Activated T-helper 1 cell treated with anti-CD3 and anti-CD28 coated beads, Interleukin-12 subunit alpha, Interleukin-12 subunit beta, Interleukin-2, Interleukin-4 antibody, amounts not matched to agents 30 ng/mL and 10 ng/mL and 1 ng/mL, durations not matched to agents 14 hours and 24 hours and 36 hours (primary cell): ENCODE results near the gene OR51B5. TPM values are rescaled to one million over a fixed set of nuclear protein-coding genes. Genes with fewer than 3 reads are reported as not detected.
"Not testable (repeated sequence)": the region's sequence is repeated elsewhere in the genome, so short reads cannot be mapped to it uniquely, and the experiment has no call there.

ENCODE experiments used
- DNase-seq: peaks from one replicate; pipeline ENCODE4 v3.0.0; 2021; ENCODE audit warnings: low spot score
- H3K27ac Mint-ChIP-seq: one replicate; pipeline ENCODE4 v1.8.0; 2021; ENCODE audit warnings: mild to moderate bottlenecking, mixed read lengths
- H3K27me3 Mint-ChIP-seq: one replicate; pipeline ENCODE4 v1.8.0; 2022; ENCODE audit warnings: mild to moderate bottlenecking, moderate library complexity, mixed read lengths; ENCODE audit not compliant: insufficient read depth
- H3K36me3 Mint-ChIP-seq: one replicate; pipeline ENCODE4 v1.8.0; 2021; ENCODE audit warnings: low read depth, mixed read lengths
- H3K4me1 Mint-ChIP-seq: one replicate; pipeline ENCODE4 v1.8.0; 2021; ENCODE audit warnings: low read depth, mixed read lengths
- H3K4me3 Mint-ChIP-seq: one replicate; pipeline ENCODE4 v1.8.0; 2021; ENCODE audit warnings: mild to moderate bottlenecking, moderate library complexity, mixed read lengths
- H3K9me3 Mint-ChIP-seq: one replicate; pipeline ENCODE4 v1.8.0; 2021; ENCODE audit warnings: mixed read lengths
- intact Hi-C: fragments of 100-400 bp; cut with micrococcal nuclease; formaldehyde crosslinking; loops from one replicate; pipeline ENCODE4 v1.15.1; 2024
- total RNA-seq: library from RNA; stranded (reverse); gene quantifications from 2 replicates; pipeline ENCODE4 v1.2.3, GENCODE V29; 2022

Gene OR51B5
- total RNA-seq, 1 donor from 2014 or later, result not detected

DNA sequence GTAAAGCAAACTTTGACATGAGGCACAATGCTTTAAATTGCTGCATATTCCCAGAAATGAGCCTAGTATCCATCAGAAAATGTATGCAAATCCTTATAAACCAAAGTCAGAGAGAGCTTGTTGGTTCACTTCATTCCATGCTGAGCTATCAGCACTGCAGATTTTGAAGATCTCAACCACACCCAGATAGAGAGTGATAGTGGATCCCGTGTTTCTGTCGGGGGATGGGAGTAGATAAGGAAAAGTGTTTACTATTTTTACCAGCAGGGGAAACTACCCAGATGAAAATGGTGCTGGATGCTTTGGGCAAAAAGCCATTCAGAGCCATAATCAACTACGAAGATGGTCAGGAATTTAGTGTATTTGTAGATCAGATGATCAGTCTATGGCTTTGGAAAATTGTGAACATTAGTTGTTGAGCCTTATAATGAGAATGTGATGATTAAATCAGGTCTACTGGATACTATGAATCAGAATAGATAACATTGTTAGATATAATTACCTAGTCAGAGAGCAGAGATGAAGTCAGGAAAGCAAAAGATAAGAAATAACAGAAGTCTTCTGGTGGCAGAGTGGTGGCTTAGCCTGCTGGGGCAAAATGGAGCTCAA is 18.8 kb upstream of the OR51B5 start:
- H3K36me3 Mint-ChIP-seq, result no peaks in the 10 kb centered on the region
- intact Hi-C loops, result no loop called here
- H3K27ac Mint-ChIP-seq, result no peak overlapping the region
- DNase-seq, result no peak
- no peaks in the 10 kb centered on the region for H3K9me3 Mint-ChIP-seq
- no peaks in the 10 kb centered on the region for H3K4me1 Mint-ChIP-seq
- peaks cover 2% of the 10 kb centered on the region for H3K27me3 Mint-ChIP-seq
- H3K4me3 Mint-ChIP-seq, result no peak overlapping the region

DNA sequence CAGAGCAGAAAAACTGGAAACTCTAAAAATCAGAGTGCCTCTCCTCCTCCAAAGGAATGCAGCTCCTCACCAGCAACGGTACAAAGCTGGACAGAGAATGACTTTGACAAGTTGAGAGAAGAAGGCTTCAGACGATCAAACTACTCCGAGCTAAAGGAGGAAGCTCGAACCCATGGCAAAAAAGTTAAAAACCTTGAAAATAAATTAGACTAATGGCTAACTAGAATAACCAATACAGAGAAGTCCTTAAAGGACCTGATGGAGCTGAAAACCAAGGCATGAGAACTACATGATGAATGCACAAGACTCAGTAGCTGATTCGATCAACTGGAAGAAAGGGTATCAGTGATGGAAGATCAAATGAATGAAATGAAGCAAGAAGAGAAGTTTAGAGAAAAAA is 12.7 kb upstream of the OR51B5 start:
- H3K4me3 Mint-ChIP-seq, H3K9me3 Mint-ChIP-seq, H3K27ac Mint-ChIP-seq, DNase-seq, H3K27me3 Mint-ChIP-seq, H3K36me3 Mint-ChIP-seq, H3K4me1 Mint-ChIP-seq, intact Hi-C loops: not testable (repeated sequence)

DNA sequence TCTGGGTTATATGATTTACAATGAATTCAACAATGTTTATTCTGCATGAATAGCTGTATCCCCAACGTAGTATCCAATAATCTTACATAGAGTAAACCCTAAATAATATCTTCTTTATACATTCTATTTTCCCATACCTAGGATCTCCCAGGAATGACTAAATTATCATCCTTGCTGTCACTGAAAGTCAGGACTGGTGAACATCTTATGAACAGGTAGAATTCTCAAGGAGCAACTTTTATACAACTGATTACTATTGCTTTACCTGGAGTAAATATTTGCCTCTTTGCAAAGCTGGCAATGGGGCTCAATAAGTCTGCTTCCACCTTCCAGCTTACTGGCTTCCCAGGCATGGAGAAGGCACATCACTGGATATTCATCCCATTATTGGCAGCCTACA is 7.9 kb upstream of the OR51B5 start, which contains the start of gene OR51B6:
Gene OR51B6, plus strand, starts transcription at position 301 of the 400 bp plus-strand sequence. Its CDS starts 0 bp downstream, at position 301.
- Mint-ChIP-seq H3K4me3 (no peak within 1 kb of the TSS), H3K27ac (no peak within 1 kb of the TSS), H3K27me3 (no peaks in the 10 kb centered on the region), H3K9me3 (no peaks in the 10 kb centered on the region), H3K36me3 (no peaks in the 10 kb centered on the region), H3K4me1 (no peaks in the 10 kb centered on the region)
- DNase-seq, result no peak
- intact Hi-C loops, result no loop called here

DNA sequence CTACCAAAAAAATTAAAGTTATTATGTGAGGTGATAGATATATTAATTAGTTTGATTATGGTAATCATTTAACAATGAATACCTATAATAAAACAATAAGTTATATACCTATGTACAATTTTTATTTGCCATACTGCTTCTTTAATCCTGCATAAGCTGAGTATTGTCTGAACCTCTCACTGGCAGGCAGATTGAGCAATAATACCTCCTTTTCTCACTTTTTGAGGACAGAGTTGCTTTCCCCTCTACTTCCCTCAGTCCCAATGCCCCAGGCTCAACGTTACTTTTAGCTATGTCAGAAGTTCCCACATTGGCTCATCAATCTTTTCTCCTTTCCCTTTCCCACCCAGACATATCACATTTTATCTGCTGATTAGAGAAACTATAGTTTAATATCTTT is 6.2 kb upstream of the OR51B5 start:
- no peaks in the 10 kb centered on the region for H3K4me1 Mint-ChIP-seq
- H3K27me3 Mint-ChIP-seq, result no peaks in the 10 kb centered on the region
- DNase-seq, result no peak
- H3K36me3 Mint-ChIP-seq, result no peaks in the 10 kb centered on the region
- intact Hi-C loops, result no loop called here
- no peaks in the 10 kb centered on the region for H3K9me3 Mint-ChIP-seq
- H3K4me3 Mint-ChIP-seq, result no peak overlapping the region
- no peak overlapping the region for H3K27ac Mint-ChIP-seq

DNA sequence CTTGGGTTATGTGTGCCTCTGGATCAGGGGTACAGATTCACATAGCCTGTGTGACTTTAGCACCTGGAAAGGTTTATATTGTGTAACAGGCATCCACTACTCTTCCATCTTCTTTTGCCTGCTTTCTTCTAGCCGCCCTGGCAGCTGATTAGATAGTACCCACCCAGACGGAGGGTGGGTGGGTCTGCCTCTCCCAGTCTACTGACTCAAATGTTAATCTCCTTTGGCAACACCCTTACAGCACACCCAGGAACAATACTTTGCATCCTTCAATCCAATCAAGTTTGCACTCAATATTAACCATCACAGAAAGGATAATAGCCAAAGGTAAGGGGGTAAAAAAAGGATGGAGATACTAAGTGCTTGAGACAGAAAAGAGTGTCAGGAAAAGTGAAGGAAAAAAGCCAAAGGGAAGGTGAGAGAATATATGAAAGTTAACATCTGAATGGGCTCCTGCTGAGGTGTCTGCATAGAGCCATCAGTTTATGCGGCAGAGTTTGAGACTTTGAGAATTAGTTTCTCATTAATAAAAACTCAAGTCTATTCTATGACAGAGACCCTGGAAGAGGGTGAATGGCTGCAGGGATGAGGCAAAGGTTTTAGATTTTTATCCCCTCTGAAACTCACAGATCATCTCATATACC is 5.3 kb upstream of the OR51B5 start:
- Mint-ChIP-seq H3K4me1 (no peaks in the 10 kb centered on the region), H3K4me3 (no peak overlapping the region), H3K27ac (no peak overlapping the region), H3K36me3 (no peaks in the 10 kb centered on the region), H3K27me3 (no peaks in the 10 kb centered on the region), H3K9me3 (no peaks in the 10 kb centered on the region)
- intact Hi-C loops, result no loop called here
- no peak for DNase-seq

DNA sequence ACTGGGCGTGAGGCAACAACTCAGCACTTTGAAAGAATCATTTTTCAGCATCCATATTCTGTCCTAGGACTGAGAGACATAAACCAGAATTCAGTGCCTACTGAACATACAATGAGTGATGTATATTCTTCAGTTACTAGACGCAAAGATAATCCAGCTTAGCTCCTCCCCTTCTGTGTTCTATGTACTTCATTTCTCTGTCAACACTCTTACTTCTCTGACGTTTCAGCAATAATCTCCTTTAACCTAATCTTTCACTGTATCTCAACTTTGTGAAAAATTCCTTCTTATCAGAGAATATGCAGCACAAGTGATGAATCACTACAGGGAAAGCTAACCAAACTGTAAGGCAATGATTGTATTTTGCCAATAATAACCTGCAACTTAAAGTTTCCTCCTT is 2.5 kb upstream of the OR51B5 start:
- no peaks in the 10 kb centered on the region for H3K9me3 Mint-ChIP-seq
- no peaks in the 10 kb centered on the region for H3K36me3 Mint-ChIP-seq
- DNase-seq, result no peak
- H3K4me1 Mint-ChIP-seq, result no peaks in the 10 kb centered on the region
- no peak overlapping the region for H3K27ac Mint-ChIP-seq
- no peaks in the 10 kb centered on the region for H3K27me3 Mint-ChIP-seq
- H3K4me3 Mint-ChIP-seq, result no peak overlapping the region
- intact Hi-C loops, result no loop called here

DNA sequence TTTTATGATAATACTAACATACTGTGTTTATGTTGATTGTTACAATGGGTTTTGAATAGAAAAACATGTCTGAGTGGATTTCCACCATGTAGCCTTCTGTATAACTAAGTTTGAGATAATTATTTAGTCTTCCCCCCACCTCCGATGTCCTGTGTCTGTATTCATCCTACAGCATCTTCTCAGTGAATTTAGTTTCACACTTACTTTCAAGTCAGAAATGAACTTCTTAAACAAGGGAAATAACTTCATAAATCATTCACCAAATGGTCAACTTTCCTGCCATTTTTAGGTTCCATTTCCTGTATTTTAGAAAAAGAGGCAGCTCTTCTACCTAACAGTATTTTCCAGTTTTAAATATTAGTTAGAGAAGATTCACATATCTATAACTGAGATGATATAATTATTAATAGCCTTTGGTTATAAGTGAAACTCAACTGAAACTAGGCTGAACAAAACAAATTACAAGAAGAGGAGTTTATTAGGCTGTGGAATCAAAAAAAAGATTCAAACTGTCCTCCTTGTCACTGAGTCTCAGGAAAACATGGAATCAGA is 3.5 kb downstream of the OR51B5 start:
- Mint-ChIP-seq H3K4me3 (no peak overlapping the region), H3K36me3 (no peaks in the 10 kb centered on the region)

DNA sequence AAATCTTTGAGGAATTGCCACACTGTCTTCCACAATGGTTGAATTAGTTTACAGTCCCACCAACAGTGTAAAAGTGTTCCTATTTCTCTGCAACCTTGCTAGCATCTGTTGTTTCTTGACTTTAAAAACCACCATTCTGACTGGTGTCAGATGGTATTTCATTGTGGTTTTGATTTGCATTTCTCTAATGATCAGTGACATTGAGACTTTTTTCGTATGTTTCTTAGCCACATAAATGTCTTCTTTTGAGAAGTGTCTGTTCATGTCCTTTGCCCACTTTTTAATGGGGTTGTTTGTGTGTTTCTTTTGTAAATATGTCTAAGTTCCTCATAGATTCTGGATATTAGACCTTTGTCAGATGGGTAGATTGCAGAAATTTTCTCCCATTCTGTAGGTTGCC is 6.1 kb downstream of the OR51B5 start:
- intact Hi-C loops, H3K27ac Mint-ChIP-seq, H3K36me3 Mint-ChIP-seq, H3K4me1 Mint-ChIP-seq, H3K9me3 Mint-ChIP-seq, H3K4me3 Mint-ChIP-seq, H3K27me3 Mint-ChIP-seq, DNase-seq: not testable (repeated sequence)

More for the DNA sequence above, 3.5 kb downstream of the OR51B5 start:
- Mint-ChIP-seq H3K27me3 (no peaks in the 10 kb centered on the region), H3K4me1 (no peaks in the 10 kb centered on the region), H3K9me3 (no peaks in the 10 kb centered on the region), H3K27ac (no peak overlapping the region)
- no peak for DNase-seq
- intact Hi-C loops, result no loop called here

DNA sequence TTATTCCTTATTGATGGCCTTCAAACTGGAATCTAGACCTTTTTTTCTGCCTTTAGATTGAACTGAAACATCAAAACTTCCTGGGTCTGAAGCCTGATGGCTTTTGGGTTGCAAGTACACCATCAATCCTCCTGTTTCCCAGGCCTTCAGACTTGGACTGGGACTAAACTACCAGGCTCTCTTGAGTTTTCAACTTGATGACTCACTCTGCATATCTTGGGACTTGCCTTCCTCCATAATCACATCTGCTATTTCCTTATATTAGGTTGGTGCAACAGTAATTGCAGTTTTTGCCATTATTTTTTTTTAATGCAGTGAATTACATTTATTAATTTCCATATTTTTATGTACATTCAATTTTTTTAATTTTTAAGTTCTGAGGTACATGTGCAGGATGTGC is 7.0 kb downstream of the OR51B5 start:
- Mint-ChIP-seq H3K4me3 (no peak overlapping the region), H3K27me3 (no peaks in the 10 kb centered on the region), H3K36me3 (no peaks in the 10 kb centered on the region), H3K9me3 (no peaks in the 10 kb centered on the region), H3K4me1 (no peaks in the 10 kb centered on the region), H3K27ac (no peak overlapping the region)
- no peak for DNase-seq
- intact Hi-C loops, result no loop called here

DNA sequence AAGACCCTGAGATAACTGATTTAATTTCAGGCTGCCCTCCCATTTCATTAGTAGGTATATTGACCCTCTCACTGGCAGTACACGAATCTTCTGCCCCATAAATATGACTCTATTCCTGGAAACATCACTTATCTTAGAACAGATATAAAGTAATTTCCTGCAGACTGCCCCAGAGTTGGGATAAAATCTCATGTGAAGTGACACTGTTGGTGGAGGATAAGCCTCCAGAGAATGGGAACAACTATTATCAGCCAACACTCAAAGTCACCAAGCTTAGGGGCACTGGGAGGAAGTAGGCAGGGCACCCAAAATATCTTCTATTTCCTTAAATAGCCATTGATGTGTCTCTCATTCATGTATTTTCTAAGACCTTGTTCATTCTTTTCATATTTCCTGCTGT is 8.2 kb downstream of the OR51B5 start:
- no peak for DNase-seq
- intact Hi-C loops, result no loop called here

DNA sequence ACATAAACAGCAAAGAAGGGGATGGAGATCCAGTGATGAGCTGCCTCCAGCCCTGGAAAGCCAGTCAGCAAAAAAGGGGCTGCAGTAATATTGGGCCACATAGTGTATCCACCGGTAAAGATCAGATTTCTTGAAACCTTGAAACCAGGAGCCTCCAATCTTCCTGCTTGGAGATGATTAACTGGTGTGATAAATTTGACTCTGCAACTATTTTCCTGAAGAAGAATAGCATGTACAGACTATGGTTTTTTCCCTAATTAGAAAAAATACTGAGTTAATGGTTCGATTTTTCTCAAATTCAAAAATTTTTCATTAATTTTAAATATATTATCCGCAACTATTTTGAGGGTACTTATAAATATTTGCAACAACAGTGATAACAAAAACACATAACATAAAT is 19.1 kb downstream of the OR51B5 start, which contains the start of gene OR51B2:
Gene OR51B2, minus strand, starts transcription at position 101 of the 400 bp plus-strand sequence. Its CDS starts 0 bp downstream, at position 101.
- intact Hi-C loops, result no loop called here
- DNase-seq, result no peak
- no peak within 1 kb of the TSS for H3K4me3 Mint-ChIP-seq
- H3K36me3 Mint-ChIP-seq, result no peaks in the 10 kb centered on the region
- no peak within 1 kb of the TSS for H3K27ac Mint-ChIP-seq
- H3K9me3 Mint-ChIP-seq, result no peaks in the 10 kb centered on the region
- peaks cover 2% of the 10 kb centered on the region for H3K27me3 Mint-ChIP-seq
- no peaks in the 10 kb centered on the region for H3K4me1 Mint-ChIP-seq

More for the DNA sequence above, 8.2 kb downstream of the OR51B5 start:
- Mint-ChIP-seq H3K27ac (no peak overlapping the region), H3K9me3 (no peaks in the 10 kb centered on the region), H3K4me3 (no peak overlapping the region), H3K36me3 (no peaks in the 10 kb centered on the region), H3K4me1 (no peaks in the 10 kb centered on the region), H3K27me3 (no peaks in the 10 kb centered on the region)

DNA sequence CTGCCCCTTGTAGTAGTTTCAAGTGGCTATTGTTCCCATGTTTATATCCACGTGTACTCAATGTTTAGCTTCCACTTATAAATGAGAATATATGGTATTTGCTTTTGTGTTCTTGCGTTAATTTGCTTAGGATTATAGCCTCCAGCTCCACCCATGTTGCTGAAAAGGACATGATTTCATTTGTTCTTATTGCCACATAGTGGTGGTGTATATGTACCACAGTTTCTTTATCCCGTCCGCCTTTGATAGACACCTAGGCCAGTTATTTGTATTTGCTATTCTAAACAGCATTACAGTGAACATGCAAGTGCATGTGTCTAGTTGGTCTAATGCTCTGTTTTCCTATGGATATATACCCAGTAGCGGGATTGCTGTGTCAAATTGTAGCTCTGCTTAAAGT is 26.0 kb downstream of the OR51B5 start:
- no peaks in the 10 kb centered on the region for H3K36me3 Mint-ChIP-seq
- no peak overlapping the region for H3K4me3 Mint-ChIP-seq
- H3K9me3 Mint-ChIP-seq, result no peaks in the 10 kb centered on the region

DNA sequence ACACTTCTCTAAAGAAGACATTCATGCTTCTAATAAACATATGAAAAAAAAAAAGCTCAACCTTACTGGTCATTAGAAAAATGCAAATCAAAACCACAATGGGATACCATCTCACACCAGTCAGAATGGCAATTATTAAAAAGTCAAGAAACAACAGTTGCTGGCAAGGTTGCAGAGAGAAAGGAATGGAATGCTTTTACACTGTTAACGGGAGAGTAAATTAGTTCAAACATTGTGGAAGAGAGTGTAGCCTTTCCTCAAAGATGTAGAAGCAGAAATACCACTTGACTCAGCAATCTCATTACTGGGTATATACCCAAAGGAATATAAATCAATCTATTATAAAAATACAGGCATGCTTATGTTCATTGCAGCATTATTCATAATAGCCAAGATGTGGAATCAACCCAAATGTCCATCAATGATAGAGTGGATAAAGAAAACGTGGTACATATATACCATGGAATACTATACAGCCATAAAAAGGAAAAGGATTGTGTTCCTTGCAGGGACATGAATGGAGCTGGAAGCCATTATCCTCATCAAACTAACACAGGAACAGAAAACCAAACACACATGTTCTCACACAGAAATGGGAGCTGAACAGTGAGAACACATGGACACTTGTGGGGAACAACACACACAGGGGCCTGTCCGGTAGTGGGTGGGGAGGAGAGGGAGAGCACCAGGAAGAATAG is 29.8 kb downstream of the OR51B5 start:
- H3K36me3 Mint-ChIP-seq, H3K27ac Mint-ChIP-seq, DNase-seq, H3K4me3 Mint-ChIP-seq, H3K9me3 Mint-ChIP-seq, intact Hi-C loops, H3K4me1 Mint-ChIP-seq, H3K27me3 Mint-ChIP-seq: not testable (repeated sequence)

More for the DNA sequence above, 26.0 kb downstream of the OR51B5 start:
- no peak overlapping the region for H3K27ac Mint-ChIP-seq
- intact Hi-C loops, result no loop called here
- DNase-seq, result no peak
- no peaks in the 10 kb centered on the region for H3K4me1 Mint-ChIP-seq
- no peaks in the 10 kb centered on the region for H3K27me3 Mint-ChIP-seq
